ENCODE results near the gene CTXN3. TPM values are rescaled to one million over a fixed set of nuclear protein-coding genes. Genes with fewer than 3 reads are reported as not detected.

CTXN3 gene
- polyA plus RNA-seq, 1 donor (not counting 4 experiments of a cell fraction or from before 2014, with no cell fraction given) = 0.22 TPM

GRCh38 chr5:127702926-127703561 lies 54.2 kb downstream of the CTXN3 start, which contains the start of gene CCDC192:
Gene CCDC192, plus strand, starts transcription at chr5:127703391. Its CDS starts 55 bp downstream, at chr5:127703446.
- Histone ChIP-seq H3K4me2 (ENCODE audit: control insufficient read depth, extremely low read depth, insufficient read depth, low read depth, low read length) (no peak within 1 kb of the TSS), H2AFZ (ENCODE audit: control insufficient read depth, low read length) (no peak within 1 kb of the TSS), H3K27ac (ENCODE audit: control insufficient read depth, insufficient read depth, low read length) (no peak within 1 kb of the TSS), H3K79me2 (ENCODE audit: control insufficient read depth, insufficient read depth, low read length) (no peaks in the 10 kb centered on the region), H4K20me1 (ENCODE audit: control insufficient read depth, extremely low read depth, insufficient read depth, low read length) (no peaks in the 10 kb centered on the region), H3K36me3 (ENCODE audit: control insufficient read depth in 2 of 2, extremely low read depth in 1 of 2, insufficient read depth in 2 of 2, low read length in 2 of 2) (no peaks in the 10 kb centered on the region), H3K4me1 (ENCODE audit: control insufficient read depth, extremely low read depth, insufficient read depth, low read length) (no peaks in the 10 kb centered on the region), H3K9ac (ENCODE audit: control insufficient read depth, extremely low read depth, insufficient read depth, low read length) (no peak within 1 kb of the TSS), H3K9me1 (ENCODE audit: control insufficient read depth, extremely low read depth, insufficient read depth, low read length) (no peaks in the 10 kb centered on the region), H3K27me3 (ENCODE audit: control insufficient read depth, extremely low read depth, insufficient read depth, low read length) (peaks cover 14% of the 10 kb centered on the region), H3K9me3 (ENCODE audit: control insufficient read depth, low read depth, low read length) (no peaks in the 10 kb centered on the region), H3K4me3 (ENCODE audit: control insufficient read depth in 2 of 3, extremely low read depth in 1 of 3, insufficient read depth in 2 of 3, low read depth in 1 of 3, low read length in 3 of 3) (no peak within 1 kb of the TSS)
- no peak for TF ChIP-seq EZH2 (IDR thresholded peaks at IDR 0.05; ENCODE audit: low read length)
- no peak for TF ChIP-seq CTCF (optimal IDR thresholded peaks at IDR 0.05 in 1 of 3, IDR thresholded peaks at IDR 0.05 in 1 of 3, conservative IDR thresholded peaks at IDR 0.05 in 1 of 3; ENCODE audit: extremely low read depth in 1 of 3, insufficient read depth in 2 of 3, low read length in 3 of 3)
- dilution Hi-C loops (cut with MboI; ENCODE audit: extremely low pct_ligation_motif_present, low sequenced_read_pairs) = no loop called here
- no peak for DNase-seq (ENCODE audit: low read depth, low spot score)
- FAIRE-seq = no peak

- dilution Hi-C loops (cut with MboI; ENCODE audit: extremely low pct_ligation_motif_present, low sequenced_read_pairs) = no loop called here
- H3K4me1 ChIP-seq (ENCODE audit: control insufficient read depth, extremely low read depth, insufficient read depth, low read length) = no peaks in the 10 kb centered on the region
- no peaks in the 10 kb centered on the region for H4K20me1 ChIP-seq (ENCODE audit: control insufficient read depth, extremely low read depth, insufficient read depth, low read length)
- no peak overlapping the region for H3K9ac ChIP-seq (ENCODE audit: control insufficient read depth, extremely low read depth, insufficient read depth, low read length)
- no peaks in the 10 kb centered on the region for H3K9me3 ChIP-seq (ENCODE audit: control insufficient read depth, low read depth, low read length)
- H3K4me2 ChIP-seq (ENCODE audit: control insufficient read depth, extremely low read depth, insufficient read depth, low read depth, low read length) = no peak overlapping the region
- no peaks in the 10 kb centered on the region for H3K79me2 ChIP-seq (ENCODE audit: control insufficient read depth, insufficient read depth, low read length)
- H3K36me3 ChIP-seq (ENCODE audit: control insufficient read depth in 2 of 2, extremely low read depth in 1 of 2, insufficient read depth in 2 of 2, low read length in 2 of 2) = no peaks in the 10 kb centered on the region
- H3K4me3 ChIP-seq (ENCODE audit: control insufficient read depth in 2 of 3, extremely low read depth in 1 of 3, insufficient read depth in 2 of 3, low read depth in 1 of 3, low read length in 3 of 3) = no peak overlapping the region
- no peaks in the 10 kb centered on the region for H3K9me1 ChIP-seq (ENCODE audit: control insufficient read depth, extremely low read depth, insufficient read depth, low read length)
- FAIRE-seq (peak; percentile 5), DNase-seq (ENCODE audit: low read depth, low spot score) (no peak)
- peaks cover 12% of the 10 kb centered on the region for H3K27me3 ChIP-seq (ENCODE audit: control insufficient read depth, extremely low read depth, insufficient read depth, low read length)
- no peak for TF ChIP-seq EZH2 (IDR thresholded peaks at IDR 0.05; ENCODE audit: low read length)
- TF ChIP-seq CTCF (optimal IDR thresholded peaks at IDR 0.05 in 1 of 3, IDR thresholded peaks at IDR 0.05 in 1 of 3, conservative IDR thresholded peaks at IDR 0.05 in 1 of 3; ENCODE audit: extremely low read depth in 1 of 3, insufficient read depth in 2 of 3, low read length in 3 of 3) = no peak
- H2AFZ ChIP-seq (ENCODE audit: control insufficient read depth, low read length) = no peak overlapping the region
- H3K27ac ChIP-seq (ENCODE audit: control insufficient read depth, insufficient read depth, low read length) = no peak overlapping the region
Observed at GRCh38 chr5:127705120-127705892, 56.4 kb downstream of the CTXN3 start.
